NCI-H1436 treated with DMSO at 0.1 percent for 48 hours (cell line): Measurements from ENCODE around the gene UBE3C.

Source experiments
- DNase-seq: peaks from one replicate; lab custom pipeline; 2025; lab: John Stamatoyannopoulos, UW

UBE3C gene

DNA sequence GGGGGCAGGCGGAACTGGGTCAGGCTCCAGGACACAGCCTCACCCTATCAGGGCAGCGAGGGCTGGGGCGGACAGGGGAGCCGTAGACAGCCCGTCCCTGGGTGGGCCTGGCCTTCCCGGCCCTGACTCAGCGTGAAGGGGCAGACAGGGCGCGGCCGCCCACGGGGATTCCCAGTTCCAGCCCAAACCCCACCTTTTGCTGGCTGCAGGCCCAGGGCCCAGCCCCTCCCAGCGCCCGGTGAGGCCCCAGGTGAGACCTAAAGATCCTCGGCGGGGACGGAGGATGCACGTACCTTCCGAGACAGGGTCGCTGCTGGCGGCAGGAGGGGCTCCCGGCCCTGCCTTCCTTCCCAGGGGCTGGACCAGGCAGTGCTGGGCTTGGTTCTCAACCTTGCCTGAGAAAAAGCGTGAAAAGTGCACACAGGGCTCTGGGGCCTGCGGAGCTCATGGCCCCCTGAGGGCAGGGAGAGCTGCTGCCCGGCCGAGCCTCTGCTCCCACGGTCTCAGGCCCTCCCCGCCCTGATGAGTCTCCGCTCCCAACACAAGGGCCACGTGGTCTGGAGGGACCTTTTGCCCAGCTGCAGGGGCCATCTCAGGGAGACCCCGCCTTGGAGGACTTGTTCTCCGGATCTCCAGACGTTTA, 154.2 kb downstream of the UBE3C start:
- DNase-seq: no peak

DNA sequence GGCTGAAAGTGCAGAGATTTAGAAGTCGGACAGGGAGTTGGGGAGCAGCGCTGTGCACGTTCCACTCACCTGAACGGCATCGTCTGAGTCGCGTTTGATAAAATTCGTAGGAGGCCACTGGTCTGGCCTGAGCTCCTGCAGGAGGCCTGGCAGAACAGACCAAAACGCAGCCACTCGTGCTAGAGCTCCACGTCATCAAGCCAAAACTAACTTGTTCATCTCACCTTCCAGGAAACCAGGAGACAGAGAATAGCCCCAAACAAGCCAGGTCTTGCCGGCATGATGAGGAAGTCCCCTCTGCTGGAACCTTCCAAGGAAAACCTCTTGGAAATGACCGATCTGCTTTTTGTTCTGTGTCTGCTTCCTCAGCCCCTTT, 154.7 kb downstream of the UBE3C start:
- DNase-seq: no peak

DNA sequence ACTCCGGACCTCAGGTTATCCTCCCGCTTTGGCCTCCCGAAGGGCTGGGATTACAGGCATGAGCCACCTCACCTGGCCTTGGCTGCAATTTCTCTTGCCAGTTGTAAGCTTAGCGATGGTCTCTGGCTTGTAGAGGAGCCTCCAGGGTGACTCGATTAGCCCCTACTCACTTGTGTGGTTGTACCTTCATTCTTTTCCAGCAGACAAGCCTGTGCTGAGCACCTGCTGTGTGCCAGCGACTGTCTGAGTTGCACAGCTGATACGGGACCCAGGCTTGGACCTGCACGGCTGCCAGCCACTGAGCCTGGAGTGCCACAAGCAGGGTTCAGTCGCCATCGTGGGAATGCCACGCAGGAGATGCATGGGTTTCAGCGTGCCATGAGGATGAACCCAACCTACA, 156.0 kb downstream of the UBE3C start:
- DNase-seq: no peak

GRCh38 chr7:157295338-157295737, 156.6 kb downstream of the UBE3C start:
- no peak for DNase-seq

- DNase-seq: no peak
Observed at GRCh38 chr7:157297185-157297584, 158.5 kb downstream of the UBE3C start.

GRCh38 chr7:157299317-157299612, 160.5 kb downstream of the UBE3C start:
- no peak for DNase-seq

DNA sequence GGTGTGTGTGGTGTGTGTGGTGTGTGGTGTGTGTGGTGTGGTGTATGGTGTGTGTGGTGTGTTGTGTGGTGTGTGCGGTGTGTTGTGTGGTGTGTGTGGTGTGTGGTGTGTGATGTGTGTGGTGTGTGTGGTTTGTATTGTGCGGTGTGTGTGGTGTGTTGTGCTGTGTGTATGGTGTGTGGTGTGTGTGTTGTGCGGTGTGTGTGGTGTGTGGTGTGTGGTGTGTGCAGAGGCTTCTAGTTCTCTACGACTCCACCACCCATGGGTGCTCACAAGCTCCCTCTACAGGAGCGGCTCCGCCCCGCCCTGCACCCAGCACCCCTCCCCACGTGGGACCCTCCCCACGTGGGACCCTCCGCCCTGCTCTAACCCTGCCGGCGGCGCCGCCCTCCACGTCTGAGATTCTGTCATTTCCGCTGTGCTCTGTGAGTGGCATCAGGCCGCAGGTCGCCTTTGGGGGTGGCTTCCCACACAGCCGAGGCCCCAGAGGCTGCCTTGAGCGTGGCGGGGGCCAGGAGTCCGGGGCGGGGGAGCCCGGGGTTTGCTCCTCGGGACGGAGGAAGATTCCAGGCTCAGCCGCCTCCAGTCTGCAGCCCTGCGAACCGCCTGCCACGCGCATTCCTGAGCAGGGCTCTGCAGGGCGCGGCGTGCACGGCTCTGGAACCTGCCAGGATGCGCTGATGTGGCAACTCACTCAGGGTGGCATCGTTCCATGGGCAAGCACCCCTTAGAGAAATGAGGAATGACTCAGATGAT, 161.1 kb downstream of the UBE3C start:
- DNase-seq: no peak

DNA sequence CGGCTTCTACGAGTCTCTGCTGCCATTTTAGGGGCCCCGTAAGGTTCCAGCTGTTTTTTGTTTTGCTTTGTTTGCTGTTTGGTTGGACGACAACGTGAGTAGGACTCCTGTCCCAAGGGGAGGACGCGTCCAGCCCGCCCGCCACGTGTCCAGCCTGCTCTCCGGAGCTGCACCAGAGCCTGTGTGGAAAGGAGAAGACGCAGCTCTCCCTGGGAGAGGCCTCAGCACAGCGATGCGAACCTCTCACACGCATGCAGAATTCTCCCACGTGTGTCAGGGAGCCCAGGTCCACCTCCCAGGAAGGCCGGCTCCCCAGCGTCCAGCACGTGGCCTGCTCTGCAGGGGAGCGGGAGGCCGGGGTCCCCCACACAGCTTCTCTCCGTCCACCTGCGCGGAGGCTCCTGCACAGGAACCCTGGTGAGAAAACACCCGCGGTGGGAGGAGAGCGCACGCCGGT, 161.7 kb downstream of the UBE3C start:
- DNase-seq: no peak

- no peak for DNase-seq
Observed at GRCh38 chr7:157301610-157302120, 162.9 kb downstream of the UBE3C start.

- DNase-seq: no peak
Observed at GRCh38 chr7:157306846-157307838, 168.4 kb downstream of the UBE3C start.

- no peak for DNase-seq
Observed at GRCh38 chr7:157309988-157310668, 171.4 kb downstream of the UBE3C start.

DNA sequence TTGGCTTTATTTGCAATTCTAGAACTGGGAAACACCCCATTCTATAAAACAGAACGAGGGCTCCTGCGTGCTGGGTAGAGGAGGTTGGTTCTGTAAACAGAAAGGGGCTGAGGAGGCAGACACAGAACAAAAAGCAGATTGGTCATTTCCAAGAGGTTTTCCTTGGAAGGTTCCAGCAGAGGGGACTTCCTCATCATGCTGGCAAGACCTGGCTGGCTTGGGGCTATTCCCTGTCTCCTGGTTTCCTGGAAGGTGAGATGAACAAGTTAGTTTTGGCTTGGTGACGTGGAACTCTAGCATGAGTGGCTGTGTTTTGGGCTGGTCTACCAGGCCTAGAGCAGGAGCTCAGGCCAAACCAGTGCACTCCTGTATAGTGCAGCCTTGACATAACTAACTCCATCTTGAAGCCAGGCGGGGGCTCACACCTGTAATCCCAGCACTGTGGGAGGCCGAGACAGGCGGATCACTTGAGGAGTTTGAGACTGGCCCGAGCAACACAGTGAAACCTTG, 172.0 kb downstream of the UBE3C start:
- no peak for DNase-seq

- no peak for DNase-seq
Observed at GRCh38 chr7:157312941-157313340, 174.2 kb downstream of the UBE3C start.

DNA sequence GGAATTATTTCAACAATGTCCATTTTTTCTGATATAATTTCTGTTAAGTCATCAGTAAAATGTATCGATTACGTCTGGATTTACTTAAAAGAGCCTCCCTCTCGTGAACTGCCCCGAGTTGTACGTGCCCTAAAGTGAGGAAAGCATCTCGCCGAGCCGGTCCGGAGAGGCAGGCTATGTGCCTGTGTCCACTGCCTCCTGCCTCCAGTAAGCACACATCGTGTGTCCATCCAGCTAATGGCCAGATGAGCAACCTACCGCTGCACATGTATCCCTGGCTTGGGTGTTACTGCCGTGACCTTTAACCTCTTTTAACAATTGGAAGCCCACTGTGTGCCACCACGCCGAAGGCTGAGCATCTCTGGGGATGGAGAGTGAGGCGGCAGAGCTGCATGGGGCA, 174.9 kb downstream of the UBE3C start:
- DNase-seq: no peak

- no peak for DNase-seq
Observed at GRCh38 chr7:157318015-157318706, 179.4 kb downstream of the UBE3C start.
